ENCODE measurements around the gene RBM26.
"Not testable (repeated sequence)": the region's sequence is repeated elsewhere in the genome, so short reads cannot be mapped to it uniquely, and the experiment has no call there.

RBM26 gene

DNA sequence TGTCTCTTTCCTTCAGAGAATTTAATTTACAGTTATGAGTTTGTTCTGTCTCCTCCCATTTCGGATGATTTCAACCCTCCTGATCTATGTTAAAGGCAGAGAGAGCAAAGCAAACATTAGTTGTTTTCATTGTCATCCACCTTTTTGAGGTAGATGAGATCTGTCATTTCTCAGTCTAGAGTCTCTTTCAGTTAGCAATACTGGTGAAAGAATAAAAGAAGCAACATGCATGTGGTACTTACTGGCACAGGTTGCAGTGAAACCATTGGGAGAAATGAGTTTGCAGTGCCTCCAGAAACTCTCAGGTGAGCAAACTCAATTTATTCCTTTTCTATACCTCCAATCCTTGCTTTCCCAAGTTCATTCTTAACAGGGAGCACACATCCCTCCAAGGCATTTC is 99.4 kb downstream of the RBM26 start:
- Histone ChIP-seq H3K27ac (ENCODE audit: low read depth, low read length) (no peak overlapping the region), H3K9ac (ENCODE audit: low read length) (no peak overlapping the region), H3K36me3 (ENCODE audit: control insufficient read depth, insufficient read depth, low read length) (no peaks in the 10 kb centered on the region), H3K4me3 (ENCODE audit: low read length) (no peak overlapping the region), H3K4me1 (ENCODE audit: control insufficient read depth, insufficient read depth, low read length) (peaks cover 3% of the 10 kb centered on the region), H3K27me3 (ENCODE audit: control insufficient read depth, insufficient read depth, low read length) (no peaks in the 10 kb centered on the region)

DNA sequence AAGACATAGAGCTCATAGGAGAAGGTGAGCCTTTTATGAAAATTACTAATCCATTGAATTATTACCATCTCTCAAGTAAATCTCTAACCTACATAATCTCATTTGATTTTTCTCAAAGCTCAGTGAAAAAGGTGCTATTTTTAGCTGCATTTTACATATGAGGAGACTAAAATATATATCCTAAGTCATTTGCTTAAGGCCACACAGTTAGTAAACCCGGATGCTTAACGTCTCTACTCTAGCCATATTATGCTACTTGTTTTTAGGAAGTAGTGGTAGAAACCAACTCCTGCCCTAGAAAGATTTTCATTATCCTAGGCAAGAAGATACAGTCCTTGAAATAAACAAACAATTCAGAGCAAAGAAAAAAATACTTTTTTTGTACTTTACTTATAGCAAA is 108.9 kb downstream of the RBM26 start:
- Histone ChIP-seq H3K27ac (ENCODE audit: low read depth, low read length) (no peak overlapping the region), H3K36me3 (ENCODE audit: control insufficient read depth, insufficient read depth, low read length) (no peaks in the 10 kb centered on the region), H3K9ac (ENCODE audit: low read length) (no peak overlapping the region), H3K4me3 (ENCODE audit: low read length) (no peak overlapping the region), H3K27me3 (ENCODE audit: control insufficient read depth, insufficient read depth, low read length) (no peaks in the 10 kb centered on the region), H3K4me1 (ENCODE audit: control insufficient read depth, insufficient read depth, low read length) (no peaks in the 10 kb centered on the region)

DNA sequence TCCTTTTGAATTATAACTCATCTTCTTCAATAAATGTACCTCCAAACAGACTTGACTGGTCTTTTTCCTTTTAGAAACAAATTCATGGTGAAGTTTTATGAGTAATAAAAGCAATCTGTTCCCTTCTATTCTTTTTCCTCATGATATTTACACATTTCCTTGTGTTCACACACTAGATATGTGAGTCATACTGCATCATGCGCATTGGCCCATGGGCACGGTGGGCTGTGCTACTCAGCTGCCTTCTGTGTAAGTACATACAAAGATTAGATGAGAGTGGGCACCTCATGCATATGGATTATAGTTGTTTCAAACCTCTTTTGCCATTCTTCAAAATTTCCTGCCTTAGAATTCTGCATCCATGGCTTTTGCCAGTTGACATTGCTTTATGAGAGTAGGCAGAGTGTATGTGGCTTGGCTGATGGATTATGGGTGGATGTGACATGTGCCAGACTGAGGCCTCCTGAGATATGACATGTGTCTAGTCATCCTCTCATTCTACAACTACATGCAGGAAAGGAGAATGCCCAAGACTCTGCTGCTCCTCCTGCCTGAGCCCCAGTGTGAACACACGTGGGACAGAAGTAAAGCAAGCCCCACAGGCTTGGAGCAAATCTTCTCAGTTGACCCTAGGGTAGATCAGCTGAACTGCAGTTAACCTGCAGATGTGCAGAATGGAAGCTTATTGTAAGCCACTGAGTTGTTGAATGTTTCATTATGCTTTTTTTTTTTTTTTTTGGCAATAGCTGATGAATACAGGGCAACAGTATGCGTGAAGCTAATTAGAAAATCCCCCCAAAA is 109.9 kb downstream of the RBM26 start:
- H3K4me1 ChIP-seq (ENCODE audit: control insufficient read depth, insufficient read depth, low read length): no peaks in the 10 kb centered on the region
- H3K4me3 ChIP-seq (ENCODE audit: low read length): no peak overlapping the region
- H3K9ac ChIP-seq (ENCODE audit: low read length): no peak overlapping the region
- no peaks in the 10 kb centered on the region for H3K36me3 ChIP-seq (ENCODE audit: control insufficient read depth, insufficient read depth, low read length)
- H3K27ac ChIP-seq (ENCODE audit: low read depth, low read length): no peak overlapping the region
- H3K27me3 ChIP-seq (ENCODE audit: control insufficient read depth, insufficient read depth, low read length): no peaks in the 10 kb centered on the region

DNA sequence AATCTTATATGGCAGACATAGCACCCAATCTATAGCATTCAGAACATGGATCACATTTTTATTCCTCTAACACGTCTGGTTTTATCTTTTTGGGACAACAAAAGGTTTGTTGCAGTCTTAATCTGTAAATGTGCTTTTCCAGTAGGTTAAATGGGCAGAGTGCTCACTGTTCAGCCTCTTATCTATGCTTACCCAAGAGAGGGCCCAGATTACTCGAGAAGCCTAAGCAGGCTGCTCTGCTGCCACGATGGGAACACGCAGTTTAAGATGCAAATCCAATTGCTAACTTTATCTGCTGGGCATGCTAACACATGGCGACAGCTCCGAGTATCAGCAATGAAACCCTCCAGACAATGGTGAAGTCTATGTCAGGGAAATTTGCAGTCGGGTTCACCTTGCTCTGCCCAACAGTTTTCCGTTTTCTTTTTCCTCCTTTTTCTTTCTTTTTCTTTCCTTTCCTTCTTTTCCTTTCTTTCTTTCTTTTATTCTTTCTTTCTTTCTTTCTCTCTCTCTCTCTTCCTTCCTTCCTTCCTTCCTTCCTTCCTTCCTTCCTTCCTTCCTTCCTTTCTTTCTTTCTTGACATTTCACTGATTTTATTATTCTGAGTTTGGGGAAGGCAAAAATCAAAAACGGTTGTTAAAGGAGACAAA is 115.3 kb downstream of the RBM26 start:
- H3K27ac ChIP-seq (ENCODE audit: low read depth, low read length): no peak overlapping the region
- H3K9ac ChIP-seq (ENCODE audit: low read length): no peak overlapping the region
- H3K36me3 ChIP-seq (ENCODE audit: control insufficient read depth, insufficient read depth, low read length): no peaks in the 10 kb centered on the region
- H3K27me3 ChIP-seq (ENCODE audit: control insufficient read depth, insufficient read depth, low read length): no peaks in the 10 kb centered on the region
- H3K4me3 ChIP-seq (ENCODE audit: low read length): no peak overlapping the region
- H3K4me1 ChIP-seq (ENCODE audit: control insufficient read depth, insufficient read depth, low read length): no peaks in the 10 kb centered on the region

DNA sequence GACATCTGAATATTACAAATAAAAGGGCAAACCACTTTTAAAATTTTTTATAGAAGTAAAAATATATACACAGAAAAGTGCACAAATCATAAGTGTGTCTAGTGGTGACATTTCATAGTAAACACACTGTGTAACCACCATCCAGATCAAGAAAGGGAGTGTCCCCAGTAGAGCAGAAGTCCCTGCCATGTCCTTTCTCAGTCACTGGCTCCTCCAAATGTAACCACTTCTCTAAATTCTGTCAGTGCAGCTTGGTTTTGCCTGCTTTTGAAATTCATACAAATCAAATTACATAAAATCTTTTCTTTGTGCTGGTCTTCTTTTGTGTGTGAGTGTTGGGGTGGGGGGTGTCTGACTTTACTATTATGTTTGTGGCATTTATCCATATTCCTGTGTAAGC is 116.5 kb downstream of the RBM26 start:
- H3K4me1 ChIP-seq (ENCODE audit: control insufficient read depth, insufficient read depth, low read length): no peaks in the 10 kb centered on the region
- no peak overlapping the region for H3K4me3 ChIP-seq (ENCODE audit: low read length)
- H3K36me3 ChIP-seq (ENCODE audit: control insufficient read depth, insufficient read depth, low read length): no peaks in the 10 kb centered on the region
- no peaks in the 10 kb centered on the region for H3K27me3 ChIP-seq (ENCODE audit: control insufficient read depth, insufficient read depth, low read length)
- no peak overlapping the region for H3K9ac ChIP-seq (ENCODE audit: low read length)
- no peak overlapping the region for H3K27ac ChIP-seq (ENCODE audit: low read depth, low read length)

DNA sequence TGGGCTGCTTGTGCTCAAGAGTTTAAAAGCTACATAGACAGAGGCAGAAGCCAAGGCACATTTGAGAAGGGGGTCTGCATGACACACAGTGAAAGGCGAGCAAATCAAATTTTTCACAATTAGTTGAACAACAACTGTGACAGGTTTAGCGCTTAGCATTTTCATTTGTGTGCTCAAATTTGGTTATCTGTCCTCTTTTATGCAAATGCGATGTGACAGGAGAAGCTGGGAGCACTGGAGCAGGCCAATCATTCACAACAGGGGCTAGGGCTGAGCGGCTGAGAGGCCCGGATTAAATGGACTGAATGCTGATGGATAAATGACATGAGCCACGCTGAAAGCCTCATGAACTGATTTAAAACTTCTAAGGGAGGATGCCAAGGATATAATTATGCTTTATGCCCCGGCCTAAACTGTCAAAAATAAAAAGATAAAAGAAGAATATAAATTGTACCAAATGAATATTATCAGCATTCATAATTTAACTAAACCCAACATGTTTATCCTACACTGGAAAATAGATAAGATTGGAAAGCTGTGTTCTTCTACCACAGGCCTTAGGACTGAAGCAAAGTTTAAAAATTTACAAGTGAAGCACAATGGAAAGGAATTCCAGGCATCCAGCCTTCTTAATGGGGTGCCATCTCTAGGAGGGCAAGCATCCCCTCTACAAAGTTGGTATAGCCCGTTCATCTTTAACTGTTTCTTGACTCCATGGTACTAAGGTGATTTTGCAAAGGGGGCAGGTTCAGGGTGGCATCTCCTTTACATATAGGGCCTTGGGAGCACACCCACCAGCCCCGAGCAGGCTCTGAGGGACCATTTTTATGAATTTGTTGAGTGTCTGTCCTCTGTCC is 117.9 kb downstream of the RBM26 start:
- no peaks in the 10 kb centered on the region for H3K27me3 ChIP-seq (ENCODE audit: control insufficient read depth, insufficient read depth, low read length)
- H3K4me1 ChIP-seq (ENCODE audit: control insufficient read depth, insufficient read depth, low read length): no peaks in the 10 kb centered on the region
- no peaks in the 10 kb centered on the region for H3K36me3 ChIP-seq (ENCODE audit: control insufficient read depth, insufficient read depth, low read length)
- no peak overlapping the region for H3K9ac ChIP-seq (ENCODE audit: low read length)
- no peak overlapping the region for H3K4me3 ChIP-seq (ENCODE audit: low read length)
- no peak overlapping the region for H3K27ac ChIP-seq (ENCODE audit: low read depth, low read length)

DNA sequence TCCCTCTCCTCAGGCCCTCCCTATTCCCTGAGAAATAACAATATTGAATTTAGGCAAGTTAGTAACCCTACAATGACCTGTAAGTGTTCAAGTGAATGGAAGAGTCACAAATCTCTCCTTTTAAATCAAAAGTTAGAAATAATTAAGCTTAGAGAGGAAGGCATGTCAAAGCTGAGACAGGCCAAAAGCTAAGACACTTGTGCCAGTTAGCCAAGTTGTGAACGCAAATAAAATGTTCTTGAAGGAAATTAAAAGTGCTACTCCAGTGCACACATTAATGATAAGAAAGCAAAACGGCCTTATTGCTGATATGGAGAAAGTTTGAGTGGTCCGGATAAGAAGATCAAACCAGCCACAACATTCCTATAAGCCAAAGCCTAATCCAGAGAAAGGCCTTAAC is 120.9 kb downstream of the RBM26 start:
- no peak overlapping the region for H3K27ac ChIP-seq (ENCODE audit: low read depth, low read length)
- no peaks in the 10 kb centered on the region for H3K36me3 ChIP-seq (ENCODE audit: control insufficient read depth, insufficient read depth, low read length)
- H3K4me3 ChIP-seq (ENCODE audit: low read length): no peak overlapping the region
- H3K9ac ChIP-seq (ENCODE audit: low read length): no peak overlapping the region
- H3K4me1 ChIP-seq (ENCODE audit: control insufficient read depth, insufficient read depth, low read length): no peaks in the 10 kb centered on the region
- H3K27me3 ChIP-seq (ENCODE audit: control insufficient read depth, insufficient read depth, low read length): no peaks in the 10 kb centered on the region

DNA sequence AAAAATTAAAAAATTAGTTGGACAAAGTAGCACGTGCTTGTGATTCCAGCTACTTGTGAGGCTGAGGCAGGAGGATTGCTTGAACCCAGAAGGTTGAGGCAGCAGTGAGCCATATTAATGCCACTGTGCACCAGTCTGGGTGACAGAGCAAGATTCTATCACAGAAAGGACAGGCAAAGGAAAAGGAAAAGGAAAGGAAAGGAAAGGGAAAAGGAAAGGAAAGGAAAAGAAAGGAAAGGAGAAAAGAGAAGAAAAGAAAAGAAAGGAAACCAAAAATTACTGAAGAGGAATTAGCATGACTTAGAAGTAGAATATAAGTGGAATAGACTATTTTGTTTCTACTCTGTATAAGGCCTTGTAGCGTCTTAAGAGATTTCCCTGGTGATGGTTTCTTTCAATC is 122.3 kb downstream of the RBM26 start:
- Histone ChIP-seq H3K36me3 (ENCODE audit: control insufficient read depth, insufficient read depth, low read length) (no peaks in the 10 kb centered on the region), H3K4me1 (ENCODE audit: control insufficient read depth, insufficient read depth, low read length) (no peaks in the 10 kb centered on the region), H3K27me3 (ENCODE audit: control insufficient read depth, insufficient read depth, low read length) (no peaks in the 10 kb centered on the region), H3K9ac (ENCODE audit: low read length) (no peak overlapping the region), H3K4me3 (ENCODE audit: low read length) (no peak overlapping the region), H3K27ac (ENCODE audit: low read depth, low read length) (no peak overlapping the region)

DNA sequence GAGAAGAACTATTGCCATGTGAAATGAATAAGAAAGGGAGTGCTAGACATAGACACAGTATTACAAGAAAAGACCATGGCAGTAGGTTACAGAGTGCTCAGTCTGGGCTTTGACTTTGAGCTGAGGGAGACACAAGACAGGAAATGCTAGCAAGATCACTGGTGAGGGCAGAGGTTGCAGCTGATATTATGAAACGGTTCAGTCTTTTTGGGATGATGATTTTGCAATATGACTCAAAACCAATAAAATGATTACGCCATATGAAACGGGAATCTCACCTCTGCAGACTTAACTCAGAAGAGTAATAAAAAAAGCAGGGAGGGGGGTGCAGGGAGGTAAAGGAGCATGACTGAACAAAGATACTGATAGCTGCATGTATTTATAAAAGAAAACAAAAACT is 123.1 kb downstream of the RBM26 start:
- Histone ChIP-seq H3K36me3 (ENCODE audit: control insufficient read depth, insufficient read depth, low read length) (no peaks in the 10 kb centered on the region), H3K4me3 (ENCODE audit: low read length) (no peak overlapping the region), H3K9ac (ENCODE audit: low read length) (no peak overlapping the region), H3K27me3 (ENCODE audit: control insufficient read depth, insufficient read depth, low read length) (no peaks in the 10 kb centered on the region), H3K4me1 (ENCODE audit: control insufficient read depth, insufficient read depth, low read length) (no peaks in the 10 kb centered on the region), H3K27ac (ENCODE audit: low read depth, low read length) (no peak overlapping the region)

DNA sequence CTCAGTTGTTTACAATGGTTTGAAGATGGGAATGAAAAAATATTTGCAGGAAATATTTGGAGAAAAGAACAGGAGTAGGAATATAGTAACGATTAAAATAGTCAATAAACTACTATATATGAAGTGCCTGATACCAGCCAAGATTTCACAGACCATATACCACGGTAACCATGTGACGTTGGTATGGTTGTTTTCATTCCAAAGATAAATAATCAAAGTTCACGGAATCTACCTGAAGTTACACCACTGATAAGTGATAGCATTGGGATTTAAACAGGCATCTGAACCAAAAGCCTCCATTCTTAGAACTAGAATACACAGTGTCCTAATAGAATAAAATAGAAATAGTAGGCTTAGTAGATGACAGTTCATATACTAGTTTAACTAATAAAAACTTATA is 123.5 kb downstream of the RBM26 start:
- no peak overlapping the region for H3K4me3 ChIP-seq (ENCODE audit: low read length)
- H3K27ac ChIP-seq (ENCODE audit: low read depth, low read length): no peak overlapping the region
- H3K9ac ChIP-seq (ENCODE audit: low read length): no peak overlapping the region
- no peaks in the 10 kb centered on the region for H3K36me3 ChIP-seq (ENCODE audit: control insufficient read depth, insufficient read depth, low read length)
- H3K4me1 ChIP-seq (ENCODE audit: control insufficient read depth, insufficient read depth, low read length): no peaks in the 10 kb centered on the region
- H3K27me3 ChIP-seq (ENCODE audit: control insufficient read depth, insufficient read depth, low read length): no peaks in the 10 kb centered on the region

DNA sequence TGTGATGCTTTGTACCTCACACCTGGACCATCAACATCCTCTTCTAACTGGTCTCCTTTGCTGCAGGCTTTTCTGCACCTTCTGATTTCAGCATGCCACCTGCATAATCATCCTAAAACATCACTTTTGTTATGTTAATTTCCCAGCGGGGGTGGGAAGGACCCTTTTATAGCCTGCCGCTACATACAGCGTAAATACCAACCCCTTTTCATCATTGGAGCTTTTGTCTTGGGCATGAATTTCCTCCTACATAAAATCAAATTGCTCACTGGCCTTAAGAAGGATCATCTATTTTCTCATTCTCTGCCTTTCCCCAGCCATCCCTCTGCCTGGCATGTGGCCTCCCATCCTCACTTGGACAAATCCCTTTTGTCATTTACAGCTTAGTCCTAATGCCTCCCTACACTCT is 124.7 kb downstream of the RBM26 start:
- no peaks in the 10 kb centered on the region for H3K4me1 ChIP-seq (ENCODE audit: control insufficient read depth, insufficient read depth, low read length)
- H3K27ac ChIP-seq (ENCODE audit: low read depth, low read length): no peak overlapping the region
- H3K9ac ChIP-seq (ENCODE audit: low read length): no peak overlapping the region
- no peak overlapping the region for H3K4me3 ChIP-seq (ENCODE audit: low read length)
- no peaks in the 10 kb centered on the region for H3K27me3 ChIP-seq (ENCODE audit: control insufficient read depth, insufficient read depth, low read length)
- no peaks in the 10 kb centered on the region for H3K36me3 ChIP-seq (ENCODE audit: control insufficient read depth, insufficient read depth, low read length)

DNA sequence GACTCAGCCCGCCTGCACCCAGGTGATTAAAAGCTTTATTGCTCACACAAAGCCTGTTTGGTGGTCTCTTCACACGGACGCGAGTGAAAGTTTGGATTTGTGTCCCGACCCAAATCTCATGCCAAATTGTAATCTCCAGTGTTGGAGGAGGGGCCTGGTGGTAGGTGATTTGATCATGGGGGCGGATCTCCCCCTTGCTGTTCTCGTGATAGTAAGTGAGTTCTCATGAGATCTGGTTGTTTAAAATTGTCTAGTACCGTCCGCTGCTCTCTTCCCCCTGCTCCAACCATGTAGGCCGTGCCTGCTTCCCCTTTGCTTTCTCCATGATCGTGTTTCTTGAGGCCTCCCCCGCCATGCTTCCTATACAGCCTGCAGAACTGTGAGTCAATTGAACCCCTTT is 126.3 kb downstream of the RBM26 start:
- not testable (repeated sequence) for H3K27ac ChIP-seq (ENCODE audit: low read depth, low read length); H3K9ac ChIP-seq (ENCODE audit: low read length); H3K36me3 ChIP-seq (ENCODE audit: control insufficient read depth, insufficient read depth, low read length); H3K4me3 ChIP-seq (ENCODE audit: low read length); H3K4me1 ChIP-seq (ENCODE audit: control insufficient read depth, insufficient read depth, low read length); H3K27me3 ChIP-seq (ENCODE audit: control insufficient read depth, insufficient read depth, low read length)
